ENCODE data around the gene GOLGA8S.
"Not testable (repeated sequence)": the region's sequence is repeated elsewhere in the genome, so short reads cannot be mapped to it uniquely, and the experiment has no call there.

The GOLGA8S gene

DNA sequence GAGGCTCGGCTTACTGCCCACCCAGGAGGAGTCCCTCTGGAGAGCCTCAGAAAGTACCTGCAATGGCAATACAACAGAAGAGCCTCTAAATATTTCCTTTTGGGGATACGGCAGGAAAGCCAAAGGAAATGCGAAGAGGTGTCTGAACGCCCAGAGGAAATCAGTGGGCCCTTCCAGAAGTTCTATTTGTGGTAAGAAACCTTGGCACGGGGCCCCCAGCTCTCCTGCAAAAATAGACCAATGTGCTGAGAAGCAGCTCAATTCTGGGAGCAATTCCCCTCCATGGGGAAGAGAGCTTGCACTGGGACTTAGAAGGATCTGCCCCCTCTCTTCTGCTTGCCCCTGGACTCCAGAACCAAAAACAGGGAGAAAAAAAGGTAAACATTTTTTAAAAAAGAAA, 44.7 kb downstream of the GOLGA8S start:
- DNase-seq (ENCODE audit: low spot score): not testable (repeated sequence)

DNA sequence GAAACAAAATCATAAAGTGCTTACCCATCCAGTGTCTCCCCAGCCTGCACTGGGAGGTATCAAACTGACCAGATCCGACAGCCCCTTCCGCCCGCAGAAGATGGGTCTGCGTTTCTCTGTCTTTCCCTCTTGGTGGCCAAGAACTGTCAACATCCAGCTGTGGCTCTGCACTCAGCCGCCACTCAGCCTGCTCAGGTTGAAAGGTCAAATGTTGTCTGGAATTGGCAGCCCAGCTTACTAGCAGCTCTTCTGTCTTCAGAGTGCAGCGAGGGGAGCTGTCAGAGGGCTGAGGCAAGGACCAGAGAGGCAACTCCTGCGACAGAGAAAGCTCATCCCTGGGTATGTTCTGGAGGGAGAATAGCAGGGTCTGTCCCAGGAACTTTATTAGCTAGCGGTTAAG, 47.1 kb downstream of the GOLGA8S start:
- no peak for DNase-seq (ENCODE audit: low spot score)

GRCh38 chr15:23402140-23402539, 47.6 kb downstream of the GOLGA8S start:
- DNase-seq (ENCODE audit: low spot score): no peak

- no peak for DNase-seq (ENCODE audit: low spot score)
These were observed 48.0 kb downstream of the GOLGA8S start for GRCh38 chr15:23402544-23402943.

DNA sequence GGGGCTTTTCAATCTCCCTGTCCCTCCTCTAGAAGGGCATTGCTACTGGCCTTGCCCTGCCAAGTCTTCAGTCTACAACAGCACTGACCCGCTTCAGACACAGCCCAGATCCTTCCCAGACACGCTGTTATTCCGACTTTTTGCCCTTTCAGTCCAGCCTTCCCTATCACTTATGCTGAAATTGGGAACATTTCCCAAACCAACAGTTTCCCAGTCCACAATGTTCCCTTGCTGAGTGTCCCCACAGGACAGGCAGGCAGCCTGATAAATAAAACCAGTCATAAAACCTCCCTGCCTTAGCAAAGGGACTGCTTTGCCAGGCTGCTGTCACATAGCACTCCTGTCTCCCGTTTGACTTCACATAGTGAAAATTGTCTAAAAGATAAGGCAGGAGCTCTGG, 49.0 kb downstream of the GOLGA8S start:
- DNase-seq (ENCODE audit: low spot score): no peak

DNA sequence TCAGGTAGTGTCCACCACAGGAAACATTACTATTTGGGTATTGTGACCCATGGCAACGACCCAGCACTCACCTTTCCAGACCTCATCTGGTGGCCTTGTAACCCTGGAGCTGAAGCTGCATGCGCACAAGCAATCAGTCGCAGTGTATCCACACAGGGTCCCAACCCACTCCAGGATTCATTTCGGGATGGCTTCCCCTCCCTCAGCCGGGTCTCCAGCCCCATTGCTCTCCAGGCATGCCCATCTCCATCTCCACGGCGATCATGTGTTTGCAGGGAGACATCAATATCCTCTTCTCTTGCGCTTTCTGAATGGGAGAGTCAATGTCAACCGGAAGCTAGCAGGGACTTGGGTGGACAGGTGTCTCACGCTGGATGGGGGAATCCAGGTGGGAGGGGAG, 57.3 kb downstream of the GOLGA8S start:
- no peak for DNase-seq (ENCODE audit: low spot score)

- not testable (repeated sequence) for DNase-seq (ENCODE audit: low spot score)
These were observed 58.5 kb downstream of the GOLGA8S start for GRCh38 chr15:23412881-23413600.

Data from Ammon's horn (tissue), 1 donor.